HCT116 (cell line): ENCODE results near the gene RND3. TPM values are rescaled to one million over a fixed set of nuclear protein-coding genes. Genes with fewer than 3 reads are reported as not detected.

Experiments used
- ATAC-seq: fragments of 200-7000 bp; cut with Tn5 transposase; 2 replicates; pipeline ENCODE4 v1.9.1; 2020; ENCODE audit warnings: mild to moderate bottlenecking, moderate library complexity
- BruUV-seq: library from RNA; stranded (reverse); fragments of 400-500 nt; replicated peaks from 2 replicates; lab custom pipeline; 2021; lab: Mats Ljungman, UMichigan
- CTCF ChIA-PET: fragments of 300-600 bp; sonication (Branson Sonifier 250); formaldehyde crosslinking; loops from one replicate; lab custom pipeline; 2021; ENCODE audit warnings: antibody characterized with exemption; lab: Charles Lee
- POLR2A ChIA-PET: fragments of 300-600, 350-600 bp; sonication (Branson Sonifier 250); formaldehyde crosslinking; loops from one replicate; lab custom pipeline; 2021; ENCODE audit warnings: antibody characterized with exemption; lab: Charles Lee
- RAD21 ChIA-PET, 2 experiments: fragments of 300-600 bp; sonication (Branson Sonifier 250); formaldehyde crosslinking; loops; one replicate each; lab custom pipeline; 2023; ENCODE audit warnings: low total read pairs in 2 of 2; ENCODE audit not compliant: uncharacterized antibody in 2 of 2, unreplicated experiment in 2 of 2, low non-redundant PET in 1 of 2; lab: Charles Lee
- DNase-seq: peaks from one replicate; pipeline ENCODE4 v3.0.0-alpha.2; 2010; ENCODE audit warnings: low read depth, low spot score
- H2AFZ ChIP-seq: fragments of 200-600 bp; shearing (Covaris generic), sonication (generic); 2 replicates; pipeline ENCODE4 v1.6.1; 2017; ENCODE audit warnings: low read depth, mixed run types, mixed read lengths, antibody characterized with exemption, low read length; ENCODE audit not compliant: poor library complexity, severe bottlenecking
- H3K27ac ChIP-seq: 2 replicates; pipeline ENCODE4 v1.5.1; 2012; ENCODE audit warnings: low read depth, low read length
- H3K27me3 ChIP-seq: fragments of 200-600 bp; sonication (generic); 2 replicates; pipeline ENCODE4 v1.6.1; 2016; ENCODE audit warnings: mixed run types, low read length, mixed read lengths; ENCODE audit not compliant: insufficient read depth
- H3K36me3 ChIP-seq, 2 experiments: fragments of 200-500 bp in 1 of 2; fragments of 200-600 bp in 1 of 2; sonication (Bioruptor generic) in 1 of 2; sonication (generic) in 1 of 2; 2 replicates each; pipeline versions ENCODE4 v1.5.1 to v1.6.1; 2014 to 2016; ENCODE audit warnings: low read length in 2 of 2, inconsistent platforms in 1 of 2, mixed read lengths in 1 of 2, mixed run types in 1 of 2; ENCODE audit not compliant: insufficient read depth in 2 of 2, control insufficient read depth in 1 of 2
- H3K4me1 ChIP-seq, 2 experiments: fragments of 200-600 bp in 1 of 2; sonication (generic) in 1 of 2; 2 replicates each; pipeline versions ENCODE4 v1.5.1 to v1.6.1; 2012 to 2017; ENCODE audit warnings: low read length in 2 of 2, inconsistent platforms in 1 of 2, mild to moderate bottlenecking in 1 of 2, mixed read lengths in 1 of 2, mixed run types in 1 of 2, moderate library complexity in 1 of 2; ENCODE audit not compliant: insufficient read depth in 2 of 2, control insufficient read depth in 1 of 2
- H3K4me2 ChIP-seq: fragments of 200-600 bp; sonication (generic); 2 replicates; pipeline ENCODE4 v1.6.1; 2017; ENCODE audit warnings: mixed run types, low read length, mixed read lengths
- H3K4me3 ChIP-seq, 2 experiments: fragments of 200-600 bp in 1 of 2; sonication (generic) in 1 of 2; replicated peaks in 1 of 2; 2 replicates each; pipeline ENCODE4 v1.5.1; 2011 to 2016; ENCODE audit warnings: low read length in 2 of 2, control low read depth in 1 of 2, low read depth in 1 of 2, mild to moderate bottlenecking in 1 of 2, mixed read lengths in 1 of 2, mixed run types in 1 of 2
- H3K79me2 ChIP-seq: fragments of 200-600 bp; sonication (generic); 2 replicates; pipeline ENCODE4 v1.6.1; 2017; ENCODE audit warnings: mild to moderate bottlenecking, mixed run types, low read length, moderate library complexity, mixed read lengths; ENCODE audit not compliant: insufficient read depth
- H3K9ac ChIP-seq: fragments of 200-600 bp; sonication (generic); 2 replicates; pipeline ENCODE4 v1.6.1; 2016; ENCODE audit warnings: low read length, mixed read lengths
- H3K9me2 ChIP-seq: fragments of 200-600 bp; sonication (generic), shearing (Covaris generic); 2 replicates; pipeline ENCODE4 v1.6.1; 2017; ENCODE audit warnings: mixed run types, mild to moderate bottlenecking, moderate library complexity; ENCODE audit not compliant: insufficient read depth
- H3K9me3 ChIP-seq, 2 experiments: fragments of 200-500 bp in 1 of 2; fragments of 200-600 bp in 1 of 2; sonication (Bioruptor generic) in 1 of 2; sonication (generic) in 1 of 2; 2 replicates each; pipeline ENCODE4 v1.6.1; 2014 to 2017; ENCODE audit warnings: low read length in 2 of 2, mixed read lengths in 2 of 2, inconsistent platforms in 1 of 2, low read depth in 1 of 2, mild to moderate bottlenecking in 1 of 2, mixed run types in 1 of 2, moderate library complexity in 1 of 2; ENCODE audit not compliant: control insufficient read depth in 1 of 2, insufficient read depth in 1 of 2
- H4K20me1 ChIP-seq: fragments of 200-600 bp; sonication (generic), shearing (Covaris generic); 2 replicates; pipeline ENCODE4 v1.6.1; 2017; ENCODE audit warnings: mixed run types, mild to moderate bottlenecking, moderate library complexity; ENCODE audit not compliant: insufficient read depth
- CEBPB ChIP-seq: IDR thresholded peaks from 2 replicates; pipeline ENCODE4 v1.6.1; 2012; ENCODE audit warnings: low read depth
- CTCF ChIP-seq, 3 experiments: fragments of 200-600 bp in 1 of 3; sonication (generic) in 1 of 3; IDR thresholded peaks in 2 of 3; conservative IDR thresholded peaks in 1 of 3; 2 replicates each; pipeline ENCODE4 v1.5.1; 2012 to 2017; ENCODE audit warnings: low read depth in 2 of 3, low read length in 2 of 3, antibody characterized with exemption in 1 of 3, borderline replicate concordance in 1 of 3, control low read depth in 1 of 3, mild to moderate bottlenecking in 1 of 3, mixed read lengths in 1 of 3, mixed run types in 1 of 3, moderate library complexity in 1 of 3; ENCODE audit not compliant: insufficient read depth in 1 of 3
- EGR1 ChIP-seq: IDR thresholded peaks from 2 replicates; pipeline ENCODE4 v1.6.1; 2012; ENCODE audit warnings: low read depth
- ELF1 ChIP-seq: IDR thresholded peaks from 2 replicates; pipeline ENCODE4 v1.6.1; 2012; ENCODE audit warnings: low read depth, borderline replicate concordance
- EZH2 ChIP-seq: fragments of 200-600 bp; sonication (generic); IDR thresholded peaks from 2 replicates; pipeline ENCODE4 v1.6.1; 2017; ENCODE audit warnings: antibody characterized with exemption, mixed run types
- MAX ChIP-seq: IDR thresholded peaks from 2 replicates; pipeline ENCODE4 v1.6.1; 2012
- RAD21 ChIP-seq: IDR thresholded peaks from 2 replicates; pipeline ENCODE4 v1.6.1; 2012; ENCODE audit warnings: low read depth, mild to moderate bottlenecking
- SP1 ChIP-seq: IDR thresholded peaks from 2 replicates; pipeline ENCODE4 v1.6.1; 2012; ENCODE audit warnings: low read depth
- SRF ChIP-seq: IDR thresholded peaks from 2 replicates; pipeline ENCODE4 v1.6.1; 2012; ENCODE audit warnings: low read depth
- YY1 ChIP-seq: IDR thresholded peaks from 2 replicates; pipeline ENCODE4 v1.6.1; 2011; ENCODE audit warnings: low read length, low read depth, moderate library complexity, mild to moderate bottlenecking; ENCODE audit not compliant: insufficient replicate concordance; ENCODE audit errors: extremely low read depth
- intact Hi-C: fragments of 100-400 bp; cut with micrococcal nuclease; formaldehyde crosslinking; loops from 2 replicates; pipeline ENCODE4 v1.10.0; 2022
- total RNA-seq: library from RNA; stranded (reverse); gene quantifications from one replicate; pipeline ENCODE4 v1.2.1, GENCODE V29; 2021; ENCODE audit not compliant: unreplicated experiment

Gene RND3
- total RNA-seq, 1 experiment from 2014 or later: 15.0 TPM

- intact Hi-C loops: no loop called here
- Histone ChIP-seq H3K4me2 (no peak overlapping the region), H3K27me3 (no peaks in the 10 kb centered on the region), H3K79me2 (no peaks in the 10 kb centered on the region), H3K27ac (no peak overlapping the region), H3K9ac (no peak overlapping the region), H3K9me3 (no peaks in the 10 kb centered on the region), H4K20me1 (no peaks in the 10 kb centered on the region), H3K4me3 (no peak overlapping the region), H3K9me2 (no peaks in the 10 kb centered on the region), H3K36me3 (no peaks in the 10 kb centered on the region), H2AFZ (no peak overlapping the region), H3K4me1 (no peaks in the 10 kb centered on the region)
- ChIA-PET POLR2A (no interaction called here), RAD21 (no interaction called here), CTCF (no interaction called here)
- DNase-seq (no peak), ATAC-seq (no peak)
- BruUV-seq: no TSS peak
- TF ChIP-seq MAX: no peak
These were observed 30.6 kb upstream of the RND3 start for GRCh38 chr2:150517951-150518680.

- Histone ChIP-seq H3K9ac (no peak overlapping the region), H4K20me1 (no peaks in the 10 kb centered on the region), H3K27ac (no peak overlapping the region), H2AFZ (no peak overlapping the region), H3K4me2 (no peak overlapping the region), H3K9me3 (no peaks in the 10 kb centered on the region), H3K79me2 (no peaks in the 10 kb centered on the region), H3K9me2 (no peaks in the 10 kb centered on the region), H3K27me3 (no peaks in the 10 kb centered on the region)
- ChIA-PET POLR2A (no interaction called here), RAD21 (no interaction called here)
- no peak for DNase-seq
- intact Hi-C loops: no loop called here
- TF ChIP-seq RAD21: no peak
- no peak for TF ChIP-seq ELF1
- TF ChIP-seq YY1: no peak
- no peak for TF ChIP-seq CTCF (IDR thresholded peaks at IDR 0.05 in 2 of 3, conservative IDR thresholded peaks at IDR 0.05 in 1 of 3; ENCODE audit: borderline replicate concordance in 1 of 3, insufficient read depth in 1 of 3, low read depth in 2 of 3, low read length in 2 of 3)
- TF ChIP-seq EGR1: no peak
- TF ChIP-seq SP1: no peak
- TF ChIP-seq CEBPB: no peak
- TF ChIP-seq EZH2: no peak
- no peak for TF ChIP-seq SRF
- TF ChIP-seq, all 23 proteins: peak for 0
- CTCF ChIA-PET: no interaction called here
- BruUV-seq: no TSS peak
- Histone ChIP-seq H3K4me3 (no peak overlapping the region), H3K36me3 (no peaks in the 10 kb centered on the region), H3K4me1 (no peaks in the 10 kb centered on the region)
- ATAC-seq: no peak
These were observed 26.2 kb upstream of the RND3 start for GRCh38 chr2:150513647-150514046.
